H1 (cell line): ENCODE measurements around the gene U2AF1L4. TPM values are rescaled to one million over a fixed set of nuclear protein-coding genes. Genes with fewer than 3 reads are reported as not detected.

ENCODE experiments used
- BRCA1 ChIP-seq: IDR thresholded peaks from 2 replicates; pipeline ENCODE4 v1.6.1; 2012; ENCODE audit warnings: low read depth, low read length, improper control_type of control experiment
- CHD2 ChIP-seq: IDR thresholded peaks from 2 replicates; pipeline ENCODE4 v1.6.1; 2012; ENCODE audit warnings: low read length, improper control_type of control experiment
- CREB1 ChIP-seq: IDR thresholded peaks from 2 replicates; pipeline ENCODE4 v1.6.1; 2012; ENCODE audit warnings: inconsistent platforms
- CTCF ChIP-seq, 3 experiments: IDR thresholded peaks; 1 replicate in 2 of 3; 2 replicates in 1 of 3; pipeline versions ENCODE4 v1.5.1 to v1.6.1; 2011; ENCODE audit warnings: low read length in 3 of 3, mild to moderate bottlenecking in 3 of 3, inconsistent platforms in 2 of 3, low read depth in 1 of 3, moderate library complexity in 1 of 3; ENCODE audit not compliant: insufficient read depth in 1 of 3; ENCODE audit errors: control extremely low read depth in 1 of 3
- FOSL1 ChIP-seq: IDR thresholded peaks from 2 replicates; pipeline ENCODE4 v1.6.1; 2011; ENCODE audit warnings: mild to moderate bottlenecking, low read depth, low read length, moderate library complexity; ENCODE audit not compliant: insufficient read depth
- GTF2F1 ChIP-seq: IDR thresholded peaks from 2 replicates; pipeline ENCODE4 v1.6.1; 2012; ENCODE audit warnings: low read depth, low read length, improper control_type of control experiment, borderline replicate concordance
- HDAC6 ChIP-seq: IDR thresholded peaks from one replicate; pipeline ENCODE4 v1.7.1; 2012; ENCODE audit warnings: low read depth, mild to moderate bottlenecking, inconsistent platforms, low read length, moderate library complexity
- JUN ChIP-seq: IDR thresholded peaks from 2 replicates; pipeline ENCODE4 v1.6.1; 2011; ENCODE audit warnings: low read depth, mild to moderate bottlenecking, improper control_type of control experiment, low read length
- KDM1A ChIP-seq: fragments of 200-600, 300-600 bp; sonication (generic); IDR thresholded peaks from 2 replicates; pipeline ENCODE4 v1.7.1; 2016; ENCODE audit warnings: mild to moderate bottlenecking, low read length, borderline replicate concordance
- KDM4A ChIP-seq: IDR thresholded peaks from one replicate; pipeline ENCODE4 v1.7.1; 2012; ENCODE audit warnings: low read depth, mild to moderate bottlenecking, moderate library complexity, low read length, inconsistent platforms; ENCODE audit not compliant: severe bottlenecking
- KDM5A ChIP-seq: fragments of 200-600 bp; IDR thresholded peaks from 2 replicates; pipeline ENCODE4 v1.7.1; 2012; ENCODE audit warnings: mild to moderate bottlenecking, low read length, inconsistent platforms, mixed read lengths
- POU5F1 ChIP-seq: IDR thresholded peaks from 2 replicates; pipeline ENCODE4 v1.6.1; 2011; ENCODE audit warnings: low read depth, mild to moderate bottlenecking, low read length, moderate library complexity
- RAD21 ChIP-seq, 2 experiments: IDR thresholded peaks in 1 of 2; conservative IDR thresholded peaks in 1 of 2; 2 replicates each; pipeline ENCODE4 v1.6.1; 2011; ENCODE audit warnings: low read depth in 2 of 2, low read length in 2 of 2, improper control_type of control experiment in 1 of 2, inconsistent platforms in 1 of 2, mild to moderate bottlenecking in 1 of 2, moderate library complexity in 1 of 2
- RXRA ChIP-seq: IDR thresholded peaks from 2 replicates; pipeline ENCODE4 v1.6.1; 2011; ENCODE audit warnings: low read depth, mild to moderate bottlenecking, low read length, moderate library complexity; ENCODE audit not compliant: insufficient read depth
- SAP30 ChIP-seq: fragments of 300-600 bp; sonication (generic); IDR thresholded peaks from 2 replicates; pipeline ENCODE4 v1.7.1; 2012; ENCODE audit warnings: low read length, moderate library complexity, mild to moderate bottlenecking, inconsistent platforms; ENCODE audit not compliant: insufficient read depth, insufficient replicate concordance
- SIX5 ChIP-seq: IDR thresholded peaks from 2 replicates; pipeline ENCODE4 v1.6.1; 2011; ENCODE audit warnings: mild to moderate bottlenecking, low read depth, low read length
- TBP ChIP-seq: IDR thresholded peaks from 2 replicates; pipeline ENCODE4 v1.6.1; 2011; ENCODE audit warnings: low read depth, low read length, improper control_type of control experiment
- TEAD4 ChIP-seq: IDR thresholded peaks from 2 replicates; pipeline ENCODE4 v1.6.1; 2012; ENCODE audit warnings: low read depth, low read length, inconsistent platforms, mixed read lengths
- YY1 ChIP-seq: IDR thresholded peaks from 2 replicates; pipeline ENCODE4 v1.6.1; 2011; ENCODE audit warnings: low read depth, mild to moderate bottlenecking, low read length
- ZNF274 ChIP-seq: IDR thresholded peaks from 2 replicates; pipeline ENCODE4 v1.7.0; 2012; ENCODE audit warnings: low read length, borderline replicate concordance; ENCODE audit errors: extremely low read depth
- polyA plus RNA-seq, 7 experiments: library from polyadenylated mRNA; depleted of rRNA in 3 of 7; stranded (reverse) in 5 of 7; unstranded in 2 of 7; fragments of >200 nt in 5 of 7; fragments of 200-250 nt in 2 of 7; gene quantifications; 1 replicate in 5 of 7; 2 replicates in 1 of 7; 4 replicates in 1 of 7; pipeline versions ENCODE4 v1.2.1 to v1.2.3, GENCODE V29; 2011 to 2013; ENCODE audit warnings: missing spikeins in 2 of 7, mixed read lengths in 2 of 7
- total RNA-seq: library from RNA; stranded (reverse); fragmentation: NEBNext Ultra II Directional; extraction: Animal tissue kit (Norgen Biotek cat#: 25700); gene quantifications from 2 replicates; pipeline ENCODE4 v1.2.1, GENCODE V29; 2021

U2AF1L4 gene
- total and polyA plus RNA-seq, 2 of the 8 experiments (the other 6 are each of a cell fraction or from before 2014, with no cell fraction given): 15.1 to 32.7 TPM

DNA sequence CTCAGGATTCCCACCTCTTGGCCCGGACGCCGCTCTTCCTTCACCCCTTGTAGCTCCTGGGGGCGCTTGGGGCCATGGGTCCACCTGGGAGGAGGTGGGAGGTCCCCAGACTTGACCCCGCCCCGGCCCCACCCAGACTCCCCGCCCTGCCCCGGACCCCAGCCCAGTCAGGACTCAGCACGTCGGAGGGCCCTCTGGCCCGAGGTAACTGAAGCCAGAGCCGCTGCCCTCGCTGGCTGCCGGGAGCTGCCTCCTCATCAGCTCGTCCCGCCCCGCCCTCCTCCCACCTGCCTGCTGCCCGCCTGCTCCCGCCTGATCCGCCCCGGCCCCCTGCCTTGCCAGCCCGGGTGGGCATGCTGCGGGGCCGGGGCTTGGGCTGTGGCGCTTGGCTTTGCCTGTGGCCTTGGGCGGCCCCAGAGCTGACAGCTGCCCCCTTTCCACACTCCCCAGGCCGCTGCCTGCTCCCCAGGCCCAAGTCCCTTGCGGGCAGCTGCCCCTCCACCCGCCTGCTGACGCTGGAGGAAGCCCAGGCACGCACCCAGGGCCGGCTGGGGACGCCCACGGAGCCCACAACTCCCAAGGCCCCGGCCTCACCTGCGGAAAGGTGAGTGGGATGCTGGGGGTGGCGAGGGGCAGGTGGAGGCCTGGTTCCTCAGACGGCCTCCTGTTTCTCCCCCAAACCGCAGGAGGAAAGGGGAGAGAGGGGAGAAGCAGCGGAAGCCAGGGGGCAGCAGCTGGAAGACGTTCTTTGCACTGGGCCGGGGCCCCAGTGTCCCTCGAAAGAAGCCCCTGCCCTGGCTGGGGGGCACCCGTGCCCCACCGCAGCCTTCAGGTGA, 39.5 kb upstream of the U2AF1L4 start (continued):
- TF ChIP-seq CTCF (IDR thresholded peaks at IDR 0.05; ENCODE audit: control extremely low read depth in 1 of 3, insufficient read depth in 1 of 3, low read depth in 1 of 3, low read length in 3 of 3) (peak in 2 of 3 experiments; percentile 32 to 40; a peak in 3 of 4 replicates), RXRA (no peak), POU5F1 (no peak), BRCA1 (no peak), SAP30 (no peak), CHD2 (no peak), GTF2F1 (no peak), KDM4A (peak; percentile 48), SIX5 (no peak), HDAC6 (no peak), RAD21 (IDR thresholded peaks at IDR 0.05 in 1 of 2, conservative IDR thresholded peaks at IDR 0.05 in 1 of 2; ENCODE audit: low read depth in 2 of 2, low read length in 2 of 2) (peak in 1 of 2 experiments; percentile 10; a peak in 1 of 4 replicates), TBP (no peak), TEAD4 (no peak), FOSL1 (no peak), KDM5A (no peak), CREB1 (no peak), YY1 (no peak), KDM1A (no peak), ZNF274 (no peak), JUN (no peak)
